HG03354 (cell line): ENCODE measurements around the gene BTAF1.

ENCODE experiments used
- ATAC-seq: cut with Tn5 transposase; IDR thresholded peaks from one replicate; pipeline ENCODE4 v1.9.1; 2021; ENCODE audit warnings: mild to moderate bottlenecking; ENCODE audit not compliant: unreplicated experiment, poor library complexity, severe bottlenecking

BTAF1 gene

GRCh38 chr10:91907914-91908336 is 15.6 kb upstream of the BTAF1 start:
- peak; percentile 32 for ATAC-seq

GRCh38 chr10:91908337-91909116 is 15.0 kb upstream of the BTAF1 start:
- ATAC-seq: peak; percentile 90

GRCh38 chr10:91909117-91909677 is 14.4 kb upstream of the BTAF1 start, which contains the start of gene FGFBP3:
Gene FGFBP3, minus strand, starts transcription at chr10:91909486. Its CDS starts 517 bp downstream, at chr10:91908969.
- no peak for ATAC-seq

GRCh38 chr10:91910467-91910866 is 13.1 kb upstream of the BTAF1 start:
- ATAC-seq: no peak

GRCh38 chr10:91919651-91920050 is 3.9 kb upstream of the BTAF1 start:
- ATAC-seq: no peak

- no peak for ATAC-seq
Measured at GRCh38 chr10:91924212-91925021, 847 bp downstream of the BTAF1 start.

GRCh38 chr10:91925022-91925320 is 1.4 kb downstream of the BTAF1 start:
- no peak for ATAC-seq

GRCh38 chr10:91930939-91931338 is 7.4 kb downstream of the BTAF1 start:
- ATAC-seq: no peak

GRCh38 chr10:91931526-91932190 is 8.1 kb downstream of the BTAF1 start:
- ATAC-seq: no peak

- no peak for ATAC-seq
Measured at GRCh38 chr10:91932737-91933136, 9.2 kb downstream of the BTAF1 start.

- ATAC-seq: no peak
Measured at GRCh38 chr10:91935886-91936285, 12.3 kb downstream of the BTAF1 start.

- no peak for ATAC-seq
Measured at GRCh38 chr10:91939653-91940052, 16.1 kb downstream of the BTAF1 start.

- ATAC-seq: no peak
Measured at GRCh38 chr10:91941426-91941825, 17.9 kb downstream of the BTAF1 start.

- peak; percentile 62 for ATAC-seq
Measured at GRCh38 chr10:91944880-91945630, 21.5 kb downstream of the BTAF1 start.

GRCh38 chr10:91953600-91954160 is 30.1 kb downstream of the BTAF1 start:
- no peak for ATAC-seq

- ATAC-seq: no peak
Measured at GRCh38 chr10:91955114-91955513, 31.5 kb downstream of the BTAF1 start.

- ATAC-seq: no peak
Measured at GRCh38 chr10:91957091-91957490, 33.5 kb downstream of the BTAF1 start.

GRCh38 chr10:91969297-91969696 is 45.7 kb downstream of the BTAF1 start:
- no peak for ATAC-seq

- ATAC-seq: no peak
Measured at GRCh38 chr10:91974960-91975359, 51.4 kb downstream of the BTAF1 start.
